ENCODE data around the gene COX7A2.

COX7A2 gene

GRCh38 chr6:75262716-75263400, 19.3 kb upstream of the COX7A2 start:
- DNase-seq (ENCODE audit: low read depth): no peak
- no peak for TF ChIP-seq CTCF (IDR thresholded peaks at IDR 0.05; ENCODE audit: insufficient read depth, low read depth, low read length, missing control alignments)
- no peak overlapping the region for H3K4me3 ChIP-seq (ENCODE audit: low read depth, low read length)

- no peak for TF ChIP-seq CTCF (IDR thresholded peaks at IDR 0.05; ENCODE audit: insufficient read depth, low read depth, low read length, missing control alignments)
- DNase-seq (ENCODE audit: low read depth): no peak
- no peak overlapping the region for H3K4me3 ChIP-seq (ENCODE audit: low read depth, low read length)
Observed at GRCh38 chr6:75261299-75261698, 17.7 kb upstream of the COX7A2 start.

- TF ChIP-seq CTCF (IDR thresholded peaks at IDR 0.05; ENCODE audit: insufficient read depth, low read depth, low read length, missing control alignments): no peak
- DNase-seq (ENCODE audit: low read depth): no peak
- H3K4me3 ChIP-seq (ENCODE audit: low read depth, low read length): no peak overlapping the region
Observed at GRCh38 chr6:75257343-75258087, 13.9 kb upstream of the COX7A2 start.

GRCh38 chr6:75250552-75250951, 7.0 kb upstream of the COX7A2 start:
- TF ChIP-seq CTCF (IDR thresholded peaks at IDR 0.05; ENCODE audit: insufficient read depth, low read depth, low read length, missing control alignments): no peak
- no peak for DNase-seq (ENCODE audit: low read depth)
- H3K4me3 ChIP-seq (ENCODE audit: low read depth, low read length): no peak overlapping the region

- no peak for TF ChIP-seq CTCF (IDR thresholded peaks at IDR 0.05; ENCODE audit: insufficient read depth, low read depth, low read length, missing control alignments)
- H3K4me3 ChIP-seq (ENCODE audit: low read depth, low read length): no peak overlapping the region
- no peak for DNase-seq (ENCODE audit: low read depth)
Observed at GRCh38 chr6:75249837-75250236, 6.2 kb upstream of the COX7A2 start.

- DNase-seq (ENCODE audit: low read depth): no peak
- no peak for TF ChIP-seq CTCF (IDR thresholded peaks at IDR 0.05; ENCODE audit: insufficient read depth, low read depth, low read length, missing control alignments)
- no peak overlapping the region for H3K4me3 ChIP-seq (ENCODE audit: low read depth, low read length)
Observed at GRCh38 chr6:75246386-75246785, 2.8 kb upstream of the COX7A2 start.

All from GM12865 (cell line).